ENCODE results near the gene HSCB.
"Not testable (repeated sequence)": the region's sequence is repeated elsewhere in the genome, so short reads cannot be mapped to it uniquely, and the experiment has no call there.

The HSCB gene

GRCh38 chr22:28741785-28742561, at the start of gene HSCB, which contains the start of gene CHEK2:
TSS of gene HSCB (plus strand) at chr22:28742039. CDS start at chr22:28742096, 57 bp downstream.
TSS of gene CHEK2 (minus strand) at chr22:28741820. CDS start at chr22:28734721, 7,099 bp downstream.
- peak; percentile 100 for DNase-seq
- in situ Hi-C loops (cut with MboI; ENCODE audit: low pct_unique_long_range_greater_than_20kb, low sequenced_read_pairs): no loop called here

- in situ Hi-C loops (cut with MboI; ENCODE audit: low pct_unique_long_range_greater_than_20kb, low sequenced_read_pairs); DNase-seq: not testable (repeated sequence)
These were observed 48.6 kb upstream of the HSCB start for GRCh38 chr22:28693041-28693760.

GRCh38 chr22:28702891-28703290, 38.9 kb upstream of the HSCB start:
- in situ Hi-C loops (cut with MboI; ENCODE audit: low pct_unique_long_range_greater_than_20kb, low sequenced_read_pairs): no loop called here
- no peak for DNase-seq

DNA sequence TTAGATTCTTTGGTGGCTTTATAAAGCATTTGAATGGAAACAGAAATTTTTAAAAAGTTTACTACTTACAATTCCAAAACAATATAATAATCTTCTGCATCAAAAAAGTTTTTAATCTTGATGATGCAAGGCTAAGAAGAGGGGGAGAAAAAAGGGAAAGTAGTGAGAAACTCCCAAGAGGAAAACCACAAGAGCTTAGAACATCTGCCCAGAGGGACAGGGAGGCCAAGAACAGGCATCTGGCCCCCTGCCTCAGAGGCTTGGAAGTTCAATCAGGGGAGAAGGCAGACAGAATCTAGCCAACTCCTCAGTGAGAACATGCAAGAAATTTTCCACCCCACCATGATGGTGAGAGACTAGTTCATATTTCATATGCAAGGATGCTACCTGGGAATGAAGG, 38.4 kb upstream of the HSCB start:
- in situ Hi-C loops (cut with MboI; ENCODE audit: low pct_unique_long_range_greater_than_20kb, low sequenced_read_pairs): no loop called here
- DNase-seq: no peak

DNA sequence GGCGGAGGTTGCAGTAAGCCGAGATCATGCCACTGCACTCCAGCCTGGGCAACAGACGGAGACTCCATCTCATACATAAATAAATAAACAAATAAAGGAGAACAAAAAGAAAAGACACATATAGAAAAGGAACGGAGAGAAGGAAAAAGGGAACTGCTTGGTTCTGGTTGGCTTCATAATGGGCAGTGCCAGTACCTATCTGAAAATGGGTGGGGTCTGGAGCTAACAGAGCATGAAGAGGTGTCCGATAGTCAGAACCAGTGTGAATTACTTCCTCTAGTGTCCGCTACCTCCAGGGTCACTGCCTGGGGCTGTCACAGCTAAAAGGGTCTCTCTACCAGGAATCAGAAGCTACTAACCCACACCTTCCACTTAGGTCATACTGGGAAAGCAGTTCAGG, 35.0 kb upstream of the HSCB start:
- no peak for DNase-seq
- in situ Hi-C loops (cut with MboI; ENCODE audit: low pct_unique_long_range_greater_than_20kb, low sequenced_read_pairs): no loop called here

DNA sequence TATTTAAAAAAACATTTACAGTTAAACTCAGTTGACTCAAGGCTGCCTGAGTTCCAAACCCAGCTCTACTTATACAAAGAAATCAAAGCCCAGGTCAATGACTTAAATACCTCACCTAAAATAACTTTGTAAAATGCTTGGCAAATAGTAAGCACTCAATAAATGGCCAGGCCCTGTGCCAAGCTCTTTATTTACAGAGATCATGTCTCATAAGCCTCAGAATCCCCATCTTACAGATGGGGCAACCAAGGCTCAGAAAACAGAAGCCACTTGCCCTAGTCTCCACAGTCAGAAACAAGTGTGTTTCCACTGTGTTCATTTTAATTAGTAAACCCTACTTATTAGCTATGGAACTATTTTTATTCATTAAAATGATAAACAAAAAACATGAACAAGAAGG, 31.7 kb upstream of the HSCB start:
- no peak for DNase-seq
- in situ Hi-C loops (cut with MboI; ENCODE audit: low pct_unique_long_range_greater_than_20kb, low sequenced_read_pairs): no loop called here

- DNase-seq: no peak
- in situ Hi-C loops (cut with MboI; ENCODE audit: low pct_unique_long_range_greater_than_20kb, low sequenced_read_pairs): no loop called here
These were observed 31.2 kb upstream of the HSCB start for GRCh38 chr22:28710576-28711191.

DNA sequence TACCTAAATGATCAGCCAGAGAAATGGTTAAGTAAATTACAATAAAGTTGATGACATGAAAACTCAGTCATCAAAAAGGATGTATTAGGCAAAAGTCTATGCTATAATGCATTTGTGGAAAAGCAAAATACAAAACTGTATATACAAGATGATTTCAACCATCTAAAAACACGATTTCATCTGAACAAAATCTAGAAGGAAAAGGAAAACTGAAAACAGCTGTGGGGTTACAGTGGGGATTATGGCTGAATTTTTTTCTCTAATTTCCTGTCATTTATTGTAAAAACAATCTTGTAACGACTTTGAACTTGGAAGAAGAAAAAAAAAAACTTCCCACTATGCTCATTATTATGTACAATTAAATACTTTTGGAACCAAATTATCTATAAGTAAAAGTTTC, 30.5 kb upstream of the HSCB start:
- no peak for DNase-seq
- in situ Hi-C loops (cut with MboI; ENCODE audit: low pct_unique_long_range_greater_than_20kb, low sequenced_read_pairs): no loop called here

DNA sequence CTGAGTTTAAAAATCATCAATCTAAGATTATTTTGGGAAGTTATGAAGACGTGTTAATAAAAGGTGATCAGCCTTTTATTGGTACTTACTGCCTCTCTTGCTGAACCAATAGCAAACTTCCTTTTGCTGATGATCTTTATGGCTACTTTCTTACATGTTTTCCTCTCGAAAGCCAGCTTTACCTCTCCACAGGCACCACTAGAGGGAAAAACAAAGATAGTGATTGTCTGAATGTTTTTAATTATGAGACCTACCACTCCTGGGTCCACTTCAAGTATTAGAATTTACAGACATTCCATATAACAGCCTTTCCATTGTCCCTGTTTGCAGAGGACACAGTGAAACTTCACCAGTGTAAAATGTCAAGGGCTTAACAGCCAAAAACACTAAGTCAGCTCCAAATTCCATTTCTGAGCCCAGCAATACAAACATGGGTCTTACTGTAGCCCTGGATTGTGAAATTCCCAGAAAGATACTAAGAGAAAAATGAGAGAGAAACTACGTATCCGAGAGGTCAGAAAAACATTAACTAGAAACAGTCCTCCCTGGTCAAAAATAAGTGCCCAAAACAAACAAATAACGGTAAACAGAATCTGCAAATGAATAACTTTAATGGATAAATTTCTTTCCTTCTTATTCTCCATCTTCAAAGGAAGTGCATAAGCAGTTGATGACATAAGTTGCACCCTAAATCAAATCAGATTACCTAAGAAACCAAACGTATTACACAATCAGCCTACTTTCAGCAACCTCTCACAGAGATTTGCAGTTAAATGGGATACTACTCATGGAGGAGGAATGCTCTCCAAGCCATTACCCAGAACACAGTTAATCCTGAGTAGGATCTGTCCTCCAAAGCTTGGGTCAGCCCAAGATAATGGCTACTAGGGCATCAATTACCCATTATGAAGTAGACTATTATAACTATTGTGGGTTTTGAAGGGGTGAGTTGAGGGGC, 29.7 kb upstream of the HSCB start:
- no peak for DNase-seq
- in situ Hi-C loops (cut with MboI; ENCODE audit: low pct_unique_long_range_greater_than_20kb, low sequenced_read_pairs): no loop called here

DNA sequence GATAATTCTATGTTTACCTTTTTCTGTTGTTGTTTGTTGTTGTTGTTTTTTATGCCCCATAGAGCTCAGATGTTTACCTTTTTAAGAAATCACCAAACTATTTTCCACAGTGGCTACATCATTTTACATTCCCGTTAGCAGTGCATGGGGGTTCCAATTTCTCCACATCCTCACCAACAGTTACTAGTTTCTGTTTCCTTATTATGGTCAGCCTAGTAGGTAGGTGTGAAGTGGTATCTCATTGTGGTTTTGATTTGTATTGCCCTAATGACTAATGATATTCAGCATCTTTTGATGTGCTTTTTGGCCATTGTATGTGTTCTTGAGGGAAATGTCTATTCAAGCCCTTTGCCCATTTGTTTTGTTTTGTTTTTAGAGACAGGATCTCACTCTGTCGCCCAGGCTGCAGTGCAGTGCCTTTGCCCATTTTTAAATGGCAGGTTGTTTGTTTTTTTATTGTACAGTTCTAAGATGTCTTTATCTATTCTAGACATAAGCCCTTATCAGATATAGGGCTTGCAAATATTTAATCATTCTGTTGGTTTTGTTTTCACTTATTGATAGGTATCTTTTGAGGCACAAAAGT, 27.7 kb upstream of the HSCB start:
- in situ Hi-C loops (cut with MboI; ENCODE audit: low pct_unique_long_range_greater_than_20kb, low sequenced_read_pairs): no loop called here
- no peak for DNase-seq

DNA sequence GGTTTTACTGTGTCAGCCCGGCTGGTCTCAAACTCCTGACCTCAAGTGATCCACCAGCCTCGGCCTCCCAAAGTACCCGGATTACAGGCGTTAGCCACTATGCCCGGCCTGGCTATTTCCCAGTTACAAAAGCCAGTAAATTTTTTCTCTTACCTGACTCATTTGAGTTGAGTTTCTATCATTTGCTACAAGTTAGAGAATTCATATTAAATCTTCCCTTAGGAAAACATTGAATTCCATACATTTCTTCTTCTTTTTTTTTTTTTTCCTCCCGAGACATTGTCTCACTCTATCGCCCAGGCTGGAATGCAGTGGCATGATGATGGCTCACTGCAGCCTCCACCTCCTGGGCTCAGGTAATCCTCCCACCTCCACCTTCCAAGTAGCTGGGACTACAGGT, 26.2 kb upstream of the HSCB start:
- no peak for DNase-seq
- in situ Hi-C loops (cut with MboI; ENCODE audit: low pct_unique_long_range_greater_than_20kb, low sequenced_read_pairs): no loop called here

DNA sequence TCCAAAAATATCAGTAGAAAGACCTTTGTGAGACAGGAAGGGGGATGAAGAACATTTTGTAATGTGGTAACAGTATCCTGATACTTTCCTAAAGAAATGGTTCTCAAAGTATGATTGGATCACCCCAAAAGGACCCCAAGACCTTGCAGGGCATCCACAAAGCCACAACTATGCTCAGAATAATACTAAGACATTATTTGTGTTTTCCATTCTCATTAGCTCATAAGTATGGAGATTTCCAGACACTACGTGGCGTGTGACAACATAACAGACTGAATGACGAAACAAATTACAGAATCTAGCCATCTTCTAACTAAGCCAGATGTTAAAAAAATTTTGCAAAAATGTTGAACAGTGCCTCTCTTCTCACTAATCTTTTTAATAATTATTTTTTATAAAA, 25.2 kb upstream of the HSCB start:
- in situ Hi-C loops (cut with MboI; ENCODE audit: low pct_unique_long_range_greater_than_20kb, low sequenced_read_pairs): no loop called here
- no peak for DNase-seq

- in situ Hi-C loops (cut with MboI; ENCODE audit: low pct_unique_long_range_greater_than_20kb, low sequenced_read_pairs): no loop called here
- DNase-seq: no peak
These were observed 23.8 kb upstream of the HSCB start for GRCh38 chr22:28718044-28718443.

DNA sequence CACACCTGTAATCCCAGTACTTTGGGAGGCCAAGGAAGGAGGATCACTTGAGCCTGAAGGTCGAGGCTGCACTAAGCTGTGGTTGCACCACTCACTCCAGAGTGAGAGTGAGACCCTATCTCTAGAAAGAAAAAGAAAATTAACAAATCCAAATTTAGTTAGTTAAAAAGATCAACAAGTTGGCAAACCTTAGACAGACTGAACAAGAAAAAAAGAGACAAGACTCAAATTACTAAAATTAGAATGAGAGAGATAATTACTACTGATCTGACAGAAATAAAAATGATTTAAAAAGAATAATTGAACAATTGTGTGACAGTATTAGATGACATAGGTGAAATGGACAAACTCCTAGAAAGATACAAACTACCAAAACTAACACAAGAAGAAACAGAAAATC, 13.8 kb upstream of the HSCB start:
- in situ Hi-C loops (cut with MboI; ENCODE audit: low pct_unique_long_range_greater_than_20kb, low sequenced_read_pairs): no loop called here

DNA sequence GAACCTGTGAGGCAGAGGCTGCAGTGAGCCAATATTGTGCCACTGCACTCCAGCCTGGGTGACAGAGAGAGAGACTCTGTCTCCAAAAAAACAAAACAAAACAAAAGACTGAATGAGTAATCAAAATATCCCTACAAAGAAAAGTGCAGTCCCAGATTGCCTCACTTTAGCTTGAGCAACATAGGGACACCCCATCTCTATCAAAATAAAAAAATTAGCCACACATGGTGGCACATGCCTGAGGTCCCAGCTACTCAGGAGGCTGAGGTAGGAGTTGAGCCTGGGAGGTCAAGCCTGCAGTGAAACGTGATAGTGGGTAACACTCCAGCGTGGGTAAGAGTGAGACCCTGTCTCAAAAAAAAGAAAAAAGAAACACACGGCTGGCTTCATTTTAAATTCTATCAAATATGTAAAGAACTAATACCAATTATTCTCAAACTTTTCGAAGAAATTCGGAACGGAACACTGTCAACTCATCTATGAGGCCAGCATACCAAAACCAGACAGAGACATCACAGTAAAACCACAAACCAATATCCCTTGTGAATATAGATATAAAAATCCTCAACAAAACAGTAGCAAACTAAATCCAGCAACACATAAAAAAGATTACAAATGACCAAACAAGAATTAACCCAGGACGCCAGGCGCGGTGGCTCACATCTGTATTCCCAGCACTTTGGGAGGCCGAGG, 13.1 kb upstream of the HSCB start:
- DNase-seq: no peak
- in situ Hi-C loops (cut with MboI; ENCODE audit: low pct_unique_long_range_greater_than_20kb, low sequenced_read_pairs): no loop called here

More for the DNA sequence above, 13.8 kb upstream of the HSCB start:
- no peak for DNase-seq

DNA sequence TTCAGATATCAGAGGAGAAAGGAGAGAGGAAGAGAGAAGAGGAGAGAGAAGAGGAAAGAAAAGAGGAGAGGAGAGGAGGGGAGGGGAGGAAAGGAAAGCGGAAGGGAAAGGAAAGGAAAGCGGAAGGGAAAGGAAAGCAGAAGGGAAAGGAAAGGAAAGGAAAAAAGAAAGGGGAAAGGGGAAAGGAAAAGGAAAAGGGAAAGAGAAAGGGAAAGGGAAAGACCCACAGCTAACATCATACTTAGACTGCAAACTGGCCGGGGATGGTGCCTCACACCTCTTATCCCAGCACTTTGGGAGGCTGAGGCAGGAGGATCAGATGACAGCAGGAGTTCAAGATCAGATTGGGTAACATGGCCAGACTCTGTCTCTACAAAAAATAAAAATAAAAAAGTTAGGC, 11.7 kb upstream of the HSCB start:
- DNase-seq: no peak
- in situ Hi-C loops (cut with MboI; ENCODE audit: low pct_unique_long_range_greater_than_20kb, low sequenced_read_pairs): no loop called here

GRCh38 chr22:28734393-28734792, 7.4 kb upstream of the HSCB start:
- no peak for DNase-seq
- in situ Hi-C loops (cut with MboI; ENCODE audit: low pct_unique_long_range_greater_than_20kb, low sequenced_read_pairs): no loop called here
